Esophagus muscularis mucosa (tissue), 4 donors: ENCODE measurements around the gene PIGK. TPM values are rescaled to one million over a fixed set of nuclear protein-coding genes. Genes with fewer than 3 reads are reported as not detected.

ENCODE experiments used
- DNase-seq: peaks from one replicate; pipeline ENCODE4 v3.0.0-alpha.2; 2017; ENCODE audit errors: extremely low spot score
- H3K27ac ChIP-seq, 4 donors: fragments of 200-600 bp; sonication (generic); replicated peaks in 1 of 4; 1 replicate in 3 of 4; 2 replicates in 1 of 4; pipeline ENCODE4 v1.5.1; 2016 to 2019; ENCODE audit warnings: mild to moderate bottlenecking in 1 of 4
- H3K27me3 ChIP-seq, 4 donors: fragments of 200-600 bp; sonication (generic); one replicate each; pipeline versions ENCODE4 v1.5.1 to v1.6.0; 2016 to 2019
- H3K36me3 ChIP-seq, 4 donors: fragments of 200-600 bp; sonication (generic); one replicate each; pipeline ENCODE4 v1.5.1; 2016 to 2019
- H3K4me1 ChIP-seq, 4 donors: fragments of 200-600 bp; sonication (generic); one replicate each; pipeline ENCODE4 v1.5.1; 2016 to 2019
- H3K4me3 ChIP-seq, 4 donors: fragments of 200-600 bp; sonication (generic); 1 replicate in 2 of 4; 2 replicates in 2 of 4; pipeline ENCODE4 v1.5.1; 2016 to 2019; ENCODE audit warnings: mild to moderate bottlenecking in 4 of 4, moderate library complexity in 1 of 4
- H3K9me3 ChIP-seq, 4 donors: fragments of 200-600 bp; sonication (generic); 1 replicate in 3 of 4; 2 replicates in 1 of 4; pipeline ENCODE4 v1.5.1; 2016 to 2019
- CTCF ChIP-seq, 3 experiments: fragments of 200-600 bp in 2 of 3; fragments of 450-650 bp in 1 of 3; sonication (generic) in 2 of 3; IDR thresholded peaks; one replicate each; pipeline ENCODE4 v1.5.1; 2017 to 2019; ENCODE audit warnings: antibody characterized with exemption in 3 of 3, mild to moderate bottlenecking in 2 of 3, moderate library complexity in 1 of 3
- EP300 ChIP-seq: sonication (generic); formaldehyde crosslinking; IDR thresholded peaks from one replicate; pipeline ENCODE4 v1.6.1; 2017; ENCODE audit warnings: antibody characterized with exemption
- POLR2A ChIP-seq: fragments of 450-650 bp; IDR thresholded peaks from one replicate; pipeline ENCODE4 v1.6.1; 2017; ENCODE audit warnings: antibody characterized with exemption, moderate library complexity, mild to moderate bottlenecking, low read depth
- POLR2AphosphoS5 ChIP-seq, 2 donors: sonication (generic); formaldehyde crosslinking; IDR thresholded peaks; one replicate each; pipeline ENCODE4 v1.6.1; 2017; ENCODE audit warnings: antibody characterized with exemption in 2 of 2
- WGBS: methylation state at CpG from one replicate; pipeline ENCODE4 v1.1.5; 2018; 5-methylcytosine and 5-hydroxymethylcytosine counted together
- intact Hi-C: fragments of 100-400 bp; cut with DNase I; formaldehyde crosslinking; loops from one replicate; pipeline ENCODE4 v1.15.1; 2023
- total RNA-seq, 4 donors: library from RNA; depleted of rRNA; stranded (reverse); fragments of >200 nt; gene quantifications; one replicate each; pipeline versions ENCODE4 v1.1.0 to v1.2.1, GENCODE V29; 2016

The PIGK gene
- total RNA-seq, 4 donors from 2014 or later: 13.3 to 18.3 (median 16.3) TPM

GRCh38 chr1:77060000-77060399 lies 159.2 kb downstream of the PIGK start:
- no peaks in the 10 kb centered on the region for H3K36me3 ChIP-seq
- intact Hi-C loops: no loop called here

GRCh38 chr1:77057994-77058585 lies 161.1 kb downstream of the PIGK start:
- no peak overlapping the region for H3K4me3 ChIP-seq
- intact Hi-C loops: no loop called here
- peak; percentile 64 for DNase-seq
- no peaks in the 10 kb centered on the region for H3K4me1 ChIP-seq
- H3K9me3 ChIP-seq: no peaks in the 10 kb centered on the region
- TF ChIP-seq EP300 (no peak), CTCF (IDR thresholded peaks at IDR 0.05) (no peak), POLR2A (no peak)
- no peak overlapping the region for H3K27ac ChIP-seq
- H3K27me3 ChIP-seq: no peaks in the 10 kb centered on the region
- WGBS: 81% methylated on average over 7 of the region's 7 CpGs
- H3K36me3 ChIP-seq: no peaks in the 10 kb centered on the region

More at GRCh38 chr1:77060000-77060399, 159.2 kb downstream of the PIGK start:
- peak; percentile 60 for DNase-seq
- WGBS: 66% methylated on average over 5 of the region's 5 CpGs
- Histone ChIP-seq H3K9me3 (no peaks in the 10 kb centered on the region), H3K4me3 (no peak overlapping the region), H3K27me3 (no peaks in the 10 kb centered on the region), H3K27ac (no peak overlapping the region), H3K4me1 (no peaks in the 10 kb centered on the region)
- no peak for TF ChIP-seq POLR2AphosphoS5 (IDR thresholded peaks at IDR 0.05)
- TF ChIP-seq POLR2A: no peak
- no peak for TF ChIP-seq CTCF (IDR thresholded peaks at IDR 0.05)
- TF ChIP-seq EP300: no peak

- Histone ChIP-seq H3K4me3 (no peak overlapping the region), H3K9me3 (no peaks in the 10 kb centered on the region), H3K27me3 (no peaks in the 10 kb centered on the region), H3K4me1 (no peaks in the 10 kb centered on the region), H3K27ac (no peak overlapping the region), H3K36me3 (no peaks in the 10 kb centered on the region)
- intact Hi-C loops: no loop called here
- peak; percentile 80 for DNase-seq
- WGBS: 96% methylated on average over 7 of the region's 7 CpGs
- TF ChIP-seq POLR2A: no peak
- no peak for TF ChIP-seq EP300
- TF ChIP-seq POLR2AphosphoS5 (IDR thresholded peaks at IDR 0.05): no peak
- TF ChIP-seq CTCF (IDR thresholded peaks at IDR 0.05): no peak
These were observed 162.7 kb downstream of the PIGK start for GRCh38 chr1:77056525-77056924.

GRCh38 chr1:77051425-77051824 lies 167.8 kb downstream of the PIGK start:
- 57% methylated on average over 1 of the region's 1 CpG for WGBS
- H3K36me3 ChIP-seq: no peaks in the 10 kb centered on the region
- no peak for TF ChIP-seq CTCF (IDR thresholded peaks at IDR 0.05)
- TF ChIP-seq POLR2AphosphoS5 (IDR thresholded peaks at IDR 0.05): no peak
- TF ChIP-seq POLR2A: no peak
- TF ChIP-seq EP300: no peak
- peak; percentile 60 for DNase-seq
- H3K4me3 ChIP-seq: no peak overlapping the region
- no peak overlapping the region for H3K27ac ChIP-seq
- H3K4me1 ChIP-seq: no peaks in the 10 kb centered on the region
- intact Hi-C loops: no loop called here
- no peaks in the 10 kb centered on the region for H3K9me3 ChIP-seq
- no peaks in the 10 kb centered on the region for H3K27me3 ChIP-seq

GRCh38 chr1:77048615-77049005 lies 170.6 kb downstream of the PIGK start:
- Histone ChIP-seq H3K9me3 (no peaks in the 10 kb centered on the region), H3K27ac (no peak overlapping the region), H3K36me3 (no peaks in the 10 kb centered on the region), H3K4me3 (no peak overlapping the region), H3K27me3 (no peaks in the 10 kb centered on the region), H3K4me1 (no peaks in the 10 kb centered on the region)
- 75% methylated on average over 1 of the region's 1 CpG for WGBS
- peak; percentile 7 for DNase-seq
- TF ChIP-seq EP300: no peak
- no peak for TF ChIP-seq POLR2AphosphoS5 (IDR thresholded peaks at IDR 0.05)
- no peak for TF ChIP-seq POLR2A
- no peak for TF ChIP-seq CTCF (IDR thresholded peaks at IDR 0.05)
- intact Hi-C loops: no loop called here
